MCF 10A (cell line): ENCODE measurements around the gene CDHR3. TPM values are rescaled to one million over a fixed set of nuclear protein-coding genes. Genes with fewer than 3 reads are reported as not detected.

Experiments used
- BruUV-seq: library from RNA; stranded (reverse); fragments of 400-500 nt; replicated peaks from 2 replicates; lab custom pipeline; 2021; lab: Mats Ljungman, UMichigan
- CTCF ChIA-PET: fragments of 300-600 bp; sonication (Branson Sonifier 250); formaldehyde crosslinking; extraction: SDS; loops from one replicate; lab custom pipeline; 2021; ENCODE audit warnings: antibody characterized with exemption, inconsistent platforms; lab: Yijun Ruan, JAX
- POLR2A ChIA-PET: fragments of 300-600, 350-650 bp; sonication (Branson Sonifier 250); formaldehyde crosslinking; extraction: SDS; loops from one replicate; lab custom pipeline; 2020; ENCODE audit warnings: antibody characterized with exemption, inconsistent platforms; lab: Yijun Ruan, JAX
- DNase-seq: peaks from one replicate; pipeline ENCODE4 v3.0.0-alpha.2; 2018; ENCODE audit not compliant: unreplicated experiment
- H3K27ac Mint-ChIP-seq: one replicate; pipeline ENCODE4 v1.8.0; 2022; ENCODE audit warnings: mild to moderate bottlenecking, low read depth, mixed read lengths; ENCODE audit not compliant: unreplicated experiment
- H3K27me3 Mint-ChIP-seq: one replicate; pipeline ENCODE4 v1.8.0; 2022; ENCODE audit warnings: mixed read lengths; ENCODE audit not compliant: insufficient read depth, unreplicated experiment
- H3K36me3 Mint-ChIP-seq: one replicate; pipeline ENCODE4 v1.8.0; 2022; ENCODE audit warnings: mild to moderate bottlenecking, moderate library complexity, mixed read lengths; ENCODE audit not compliant: insufficient read depth, unreplicated experiment
- H3K4me1 Mint-ChIP-seq: one replicate; pipeline ENCODE4 v1.8.0; 2022; ENCODE audit warnings: mixed read lengths; ENCODE audit not compliant: insufficient read depth, unreplicated experiment
- H3K4me3 Mint-ChIP-seq: one replicate; pipeline ENCODE4 v1.8.0; 2022; ENCODE audit warnings: mild to moderate bottlenecking, moderate library complexity, mixed read lengths; ENCODE audit not compliant: unreplicated experiment
- H3K9me3 Mint-ChIP-seq: one replicate; pipeline ENCODE4 v1.8.0; 2022; ENCODE audit warnings: mixed read lengths; ENCODE audit not compliant: unreplicated experiment
- intact Hi-C: fragments of 100-400 bp; cut with micrococcal nuclease; formaldehyde crosslinking; loops from 2 replicates; pipeline ENCODE4 v1.14.1; 2022
- total RNA-seq: library from RNA; stranded (reverse); gene quantifications from 2 replicates; pipeline ENCODE4 v1.2.3, GENCODE V29; 2022
- TF ChIP-seq, protein P1 (sequence below): fragments of 200-600 bp; IDR thresholded peaks from one replicate; pipeline ENCODE4 v1.8.0; 2022; ENCODE audit warnings: antibody characterized with exemption, mild to moderate bottlenecking; ENCODE audit not compliant: unreplicated experiment

CDHR3 gene
- total RNA-seq, 1 experiment from 2014 or later, result 0.19 TPM

DNA sequence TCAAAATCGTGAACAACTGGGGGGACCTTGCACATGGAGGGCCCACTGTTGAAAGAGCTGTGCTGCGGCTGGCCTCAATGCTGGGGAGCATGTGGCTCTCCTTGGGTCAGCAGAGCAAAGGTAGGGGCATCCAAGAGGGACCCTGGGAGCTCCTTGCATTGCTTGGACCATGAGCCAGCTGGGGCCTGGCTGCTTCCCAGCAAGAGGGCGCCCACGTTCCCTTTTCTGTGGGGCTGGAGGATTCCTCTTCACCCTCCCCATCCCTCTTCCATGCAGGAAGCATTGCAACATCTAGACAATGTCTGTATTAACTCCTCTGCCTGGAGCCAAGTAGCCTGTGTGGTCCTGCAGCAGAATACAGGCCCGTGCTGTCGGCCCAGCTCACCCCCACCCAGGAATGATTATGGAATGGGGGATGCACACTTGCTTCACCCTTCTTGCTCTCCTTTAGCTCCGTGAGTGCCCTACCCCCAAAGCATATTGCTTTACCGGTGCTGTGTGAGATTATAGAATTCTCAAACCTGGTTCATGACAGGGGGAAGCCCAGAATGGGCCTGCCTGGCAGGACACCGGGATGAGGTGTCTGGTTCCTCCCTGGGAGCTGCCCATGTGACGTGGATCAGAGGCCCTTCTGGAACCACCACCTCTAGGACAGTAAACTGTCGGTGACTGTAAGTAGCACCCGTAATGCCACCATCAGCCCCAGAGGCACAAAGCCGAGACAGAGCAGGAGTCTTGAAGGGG lies 87.1 kb downstream of the CDHR3 start:
- Mint-ChIP-seq H3K4me3 (no peak overlapping the region), H3K4me1 (peaks cover 20% of the 10 kb centered on the region), H3K27ac (no peak overlapping the region), H3K9me3 (no peaks in the 10 kb centered on the region), H3K36me3 (no peaks in the 10 kb centered on the region), H3K27me3 (peaks cover 15% of the 10 kb centered on the region)
- intact Hi-C loops, result no loop called here
- peak; percentile 85 for DNase-seq
- ChIA-PET POLR2A (interaction anchor here (0.9 to 1.9 kb wide), 3 partner anchors 14 to 103 kb away, joined by 4 to 9 read pairs (median 5); partner anchors contain the start of gene SYPL1), CTCF (interaction anchor here (0.5 to 4.2 kb wide), 15 partner anchors 7 to 412 kb away, joined by 3 to 33 read pairs (median 4); no protein-coding TSS in a partner anchor)
- TF ChIP-seq, protein P1, sequence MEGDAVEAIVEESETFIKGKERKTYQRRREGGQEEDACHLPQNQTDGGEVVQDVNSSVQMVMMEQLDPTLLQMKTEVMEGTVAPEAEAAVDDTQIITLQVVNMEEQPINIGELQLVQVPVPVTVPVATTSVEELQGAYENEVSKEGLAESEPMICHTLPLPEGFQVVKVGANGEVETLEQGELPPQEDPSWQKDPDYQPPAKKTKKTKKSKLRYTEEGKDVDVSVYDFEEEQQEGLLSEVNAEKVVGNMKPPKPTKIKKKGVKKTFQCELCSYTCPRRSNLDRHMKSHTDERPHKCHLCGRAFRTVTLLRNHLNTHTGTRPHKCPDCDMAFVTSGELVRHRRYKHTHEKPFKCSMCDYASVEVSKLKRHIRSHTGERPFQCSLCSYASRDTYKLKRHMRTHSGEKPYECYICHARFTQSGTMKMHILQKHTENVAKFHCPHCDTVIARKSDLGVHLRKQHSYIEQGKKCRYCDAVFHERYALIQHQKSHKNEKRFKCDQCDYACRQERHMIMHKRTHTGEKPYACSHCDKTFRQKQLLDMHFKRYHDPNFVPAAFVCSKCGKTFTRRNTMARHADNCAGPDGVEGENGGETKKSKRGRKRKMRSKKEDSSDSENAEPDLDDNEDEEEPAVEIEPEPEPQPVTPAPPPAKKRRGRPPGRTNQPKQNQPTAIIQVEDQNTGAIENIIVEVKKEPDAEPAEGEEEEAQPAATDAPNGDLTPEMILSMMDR, result no peak
- no TSS peak for BruUV-seq

DNA sequence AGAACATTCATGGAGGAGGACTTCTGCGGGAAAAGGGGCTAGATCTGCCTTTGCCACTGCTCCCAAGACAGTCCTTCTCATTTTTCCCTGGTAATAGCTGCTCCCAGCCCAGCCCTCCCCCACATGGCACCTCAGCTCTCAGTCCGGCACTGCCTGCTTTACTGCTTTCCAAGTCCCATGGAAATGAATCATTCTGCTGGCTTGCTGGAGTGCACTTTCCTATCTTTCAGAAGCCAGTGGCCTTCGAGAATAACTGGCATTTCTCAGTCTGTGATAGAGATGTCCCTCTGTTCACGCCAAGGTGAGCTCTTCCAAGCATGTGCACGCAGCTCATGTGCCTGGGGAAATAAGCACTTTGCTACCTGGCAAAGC lies 87.7 kb downstream of the CDHR3 start:
- Mint-ChIP-seq H3K27me3 (peaks cover 9% of the 10 kb centered on the region), H3K4me1 (peaks cover 16% of the 10 kb centered on the region), H3K27ac (no peak overlapping the region), H3K9me3 (no peaks in the 10 kb centered on the region), H3K4me3 (no peak overlapping the region), H3K36me3 (no peaks in the 10 kb centered on the region)
- intact Hi-C loops, result no loop called here
- CTCF ChIA-PET, result interaction anchor here (0.5 to 4.2 kb wide), 12 partner anchors 8 to 412 kb away, joined by 3 to 33 read pairs (median 4); no protein-coding TSS in a partner anchor
- TF ChIP-seq, protein P1, result no peak
- peak; percentile 56 for DNase-seq
- POLR2A ChIA-PET, result interaction anchor here (0.9 to 1.9 kb wide), 3 partner anchors 14 to 103 kb away, joined by 4 to 9 read pairs (median 5); partner anchors contain the start of gene SYPL1
- BruUV-seq, result no TSS peak

DNA sequence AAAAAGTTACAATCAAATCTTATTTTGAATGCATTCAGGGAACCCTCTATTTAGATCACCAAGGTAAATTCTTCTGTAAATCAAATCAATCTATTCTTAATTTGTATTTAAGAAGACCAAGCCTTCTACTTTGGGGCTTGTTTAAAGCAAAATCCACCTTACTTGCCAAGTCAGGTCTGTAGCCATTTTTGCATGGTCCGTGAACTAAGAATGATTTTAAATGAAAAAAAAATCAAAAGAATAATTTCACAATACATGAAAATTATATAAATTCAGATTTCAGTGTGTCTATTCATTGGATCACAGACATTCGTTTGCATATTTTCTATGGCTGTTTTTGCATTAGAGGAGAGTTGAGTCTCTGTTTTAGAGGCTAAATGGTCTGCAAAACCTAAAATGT lies 89.6 kb downstream of the CDHR3 start:
- ChIA-PET CTCF (interaction anchor here (4.2 kb wide), 1 partner anchor 102 kb away, joined by 33 read pairs; no protein-coding TSS in a partner anchor), POLR2A (interaction anchor here (1.3 kb wide), 1 partner anchor 12 kb away, joined by 3 read pairs; no protein-coding TSS in a partner anchor)
- no peak overlapping the region for H3K4me3 Mint-ChIP-seq
- peaks cover 18% of the 10 kb centered on the region for H3K4me1 Mint-ChIP-seq
- H3K36me3 Mint-ChIP-seq, result no peaks in the 10 kb centered on the region
- H3K27ac Mint-ChIP-seq, result no peak overlapping the region
- H3K9me3 Mint-ChIP-seq, result no peaks in the 10 kb centered on the region
- intact Hi-C loops, result no loop called here
- no TSS peak for BruUV-seq
- DNase-seq, result no peak
- TF ChIP-seq, protein P1, result no peak
- H3K27me3 Mint-ChIP-seq, result no peaks in the 10 kb centered on the region

- intact Hi-C loops, result no loop called here
- Mint-ChIP-seq H3K4me1 (peaks cover 22% of the 10 kb centered on the region), H3K4me3 (no peak overlapping the region), H3K9me3 (no peaks in the 10 kb centered on the region), H3K36me3 (no peaks in the 10 kb centered on the region), H3K27ac (no peak overlapping the region), H3K27me3 (no peaks in the 10 kb centered on the region)
- BruUV-seq, result no TSS peak
- TF ChIP-seq, protein P1, result no peak
- no peak for DNase-seq
- POLR2A ChIA-PET, result no interaction called here
- CTCF ChIA-PET, result interaction anchor here (4.2 kb wide), 1 partner anchor 101 kb away, joined by 33 read pairs; no protein-coding TSS in a partner anchor
Measured at GRCh38 chr7:106053109-106053508, 90.0 kb downstream of the CDHR3 start.
